ENCODE measurements around the gene CPLX1.

CPLX1 gene

GRCh38 chr4:825971-826330 is at the start of gene CPLX1:
Gene CPLX1, minus strand, starts transcription at chr4:826129. Its CDS starts 1,607 bp downstream, at chr4:824522.
- POLR2A ChIA-PET: interaction anchor here (0.6 kb wide), 1 partner anchor 12 kb away, joined by 3 read pairs; no protein-coding TSS in a partner anchor
- CTCF ChIA-PET: no interaction called here
- TF ChIP-seq ZNF384 (IDR thresholded peaks at IDR 0.05): no peak
- no peak for TF ChIP-seq SUZ12 (IDR thresholded peaks at IDR 0.05)
- peak; percentile 84 for DNase-seq (ENCODE audit: extremely low spot score)

GRCh38 chr4:874971-875817 is 49.3 kb upstream of the CPLX1 start:
- TF ChIP-seq HDGF (IDR thresholded peaks at IDR 0.05; ENCODE audit: borderline replicate concordance) (no peak), FOXK2 (IDR thresholded peaks at IDR 0.05) (no peak), L3MBTL2 (conservative IDR thresholded peaks at IDR 0.05) (no peak), ARNT (IDR thresholded peaks at IDR 0.05) (no peak), ZNF384 (IDR thresholded peaks at IDR 0.05) (no peak), NFRKB (IDR thresholded peaks at IDR 0.05) (no peak), FOXA1 (IDR thresholded peaks at IDR 0.05) (no peak), SUZ12 (IDR thresholded peaks at IDR 0.05) (no peak), CTBP1 (IDR thresholded peaks at IDR 0.05; ENCODE audit: borderline replicate concordance) (no peak), PKNOX1 (IDR thresholded peaks at IDR 0.05) (no peak), TARDBP (IDR thresholded peaks at IDR 0.05) (no peak), SP1 (IDR thresholded peaks at IDR 0.05) (no peak), FOXM1 (IDR thresholded peaks at IDR 0.05; ENCODE audit: borderline replicate concordance) (no peak), ELF4 (IDR thresholded peaks at IDR 0.05) (no peak), BHLHE40 (IDR thresholded peaks at IDR 0.05; ENCODE audit: borderline replicate concordance) (no peak), LEF1 (IDR thresholded peaks at IDR 0.05; ENCODE audit: borderline replicate concordance) (no peak)
- DNase-seq (ENCODE audit: extremely low spot score): no peak
- CTCF ChIA-PET: no interaction called here
- POLR2A ChIA-PET: no interaction called here

- TF ChIP-seq ARNT (IDR thresholded peaks at IDR 0.05): no peak
- TF ChIP-seq FOXA1 (IDR thresholded peaks at IDR 0.05): no peak
- no peak for TF ChIP-seq SP1 (IDR thresholded peaks at IDR 0.05)
- no peak for TF ChIP-seq SUZ12 (IDR thresholded peaks at IDR 0.05)
- TF ChIP-seq L3MBTL2 (conservative IDR thresholded peaks at IDR 0.05): no peak
- no peak for TF ChIP-seq FOXK2 (IDR thresholded peaks at IDR 0.05)
- no peak for TF ChIP-seq HDGF (IDR thresholded peaks at IDR 0.05; ENCODE audit: borderline replicate concordance)
- TF ChIP-seq FOXM1 (IDR thresholded peaks at IDR 0.05; ENCODE audit: borderline replicate concordance): no peak
- no peak for TF ChIP-seq CTBP1 (IDR thresholded peaks at IDR 0.05; ENCODE audit: borderline replicate concordance)
- no peak for TF ChIP-seq PKNOX1 (IDR thresholded peaks at IDR 0.05)
- TF ChIP-seq NFRKB (IDR thresholded peaks at IDR 0.05): no peak
- TF ChIP-seq TARDBP (IDR thresholded peaks at IDR 0.05): no peak
- no peak for TF ChIP-seq BHLHE40 (IDR thresholded peaks at IDR 0.05; ENCODE audit: borderline replicate concordance)
- no peak for TF ChIP-seq ELF4 (IDR thresholded peaks at IDR 0.05)
- no peak for TF ChIP-seq LEF1 (IDR thresholded peaks at IDR 0.05; ENCODE audit: borderline replicate concordance)
- TF ChIP-seq ZNF384 (IDR thresholded peaks at IDR 0.05): no peak
- POLR2A ChIA-PET: no interaction called here
- CTCF ChIA-PET: no interaction called here
- no peak for DNase-seq (ENCODE audit: extremely low spot score)
Observed at GRCh38 chr4:874056-874455, 48.1 kb upstream of the CPLX1 start.

GRCh38 chr4:872241-872981 is 46.5 kb upstream of the CPLX1 start:
- POLR2A ChIA-PET: no interaction called here
- no peak for DNase-seq (ENCODE audit: extremely low spot score)
- CTCF ChIA-PET: no interaction called here
- TF ChIP-seq NFRKB (IDR thresholded peaks at IDR 0.05): no peak
- no peak for TF ChIP-seq LEF1 (IDR thresholded peaks at IDR 0.05; ENCODE audit: borderline replicate concordance)
- no peak for TF ChIP-seq ZNF384 (IDR thresholded peaks at IDR 0.05)
- TF ChIP-seq FOXK2 (IDR thresholded peaks at IDR 0.05): no peak
- no peak for TF ChIP-seq SUZ12 (IDR thresholded peaks at IDR 0.05)
- no peak for TF ChIP-seq FOXA1 (IDR thresholded peaks at IDR 0.05)
- no peak for TF ChIP-seq PKNOX1 (IDR thresholded peaks at IDR 0.05)
- TF ChIP-seq ELF4 (IDR thresholded peaks at IDR 0.05): no peak
- TF ChIP-seq L3MBTL2 (conservative IDR thresholded peaks at IDR 0.05): no peak
- TF ChIP-seq FOXM1 (IDR thresholded peaks at IDR 0.05; ENCODE audit: borderline replicate concordance): no peak
- TF ChIP-seq HDGF (IDR thresholded peaks at IDR 0.05; ENCODE audit: borderline replicate concordance): no peak

GRCh38 chr4:871484-871883 is 45.6 kb upstream of the CPLX1 start:
- no peak for DNase-seq (ENCODE audit: extremely low spot score)
- TF ChIP-seq HDGF (IDR thresholded peaks at IDR 0.05; ENCODE audit: borderline replicate concordance) (no peak), ZNF384 (IDR thresholded peaks at IDR 0.05) (no peak), FOXK2 (IDR thresholded peaks at IDR 0.05) (no peak), BHLHE40 (IDR thresholded peaks at IDR 0.05; ENCODE audit: borderline replicate concordance) (no peak), FOXM1 (IDR thresholded peaks at IDR 0.05; ENCODE audit: borderline replicate concordance) (no peak), LEF1 (IDR thresholded peaks at IDR 0.05; ENCODE audit: borderline replicate concordance) (no peak), PKNOX1 (IDR thresholded peaks at IDR 0.05) (no peak), NFRKB (IDR thresholded peaks at IDR 0.05) (no peak), CTBP1 (IDR thresholded peaks at IDR 0.05; ENCODE audit: borderline replicate concordance) (no peak), TARDBP (IDR thresholded peaks at IDR 0.05) (no peak), FOXA1 (IDR thresholded peaks at IDR 0.05) (no peak), SP1 (IDR thresholded peaks at IDR 0.05) (no peak), ELF4 (IDR thresholded peaks at IDR 0.05) (no peak), SUZ12 (IDR thresholded peaks at IDR 0.05) (no peak), ARNT (IDR thresholded peaks at IDR 0.05) (no peak), L3MBTL2 (conservative IDR thresholded peaks at IDR 0.05) (no peak)
- ChIA-PET POLR2A (no interaction called here), CTCF (no interaction called here)

Measured in HEK293T (cell line).